Measurements from ENCODE around the gene SUMO4.

DNA sequence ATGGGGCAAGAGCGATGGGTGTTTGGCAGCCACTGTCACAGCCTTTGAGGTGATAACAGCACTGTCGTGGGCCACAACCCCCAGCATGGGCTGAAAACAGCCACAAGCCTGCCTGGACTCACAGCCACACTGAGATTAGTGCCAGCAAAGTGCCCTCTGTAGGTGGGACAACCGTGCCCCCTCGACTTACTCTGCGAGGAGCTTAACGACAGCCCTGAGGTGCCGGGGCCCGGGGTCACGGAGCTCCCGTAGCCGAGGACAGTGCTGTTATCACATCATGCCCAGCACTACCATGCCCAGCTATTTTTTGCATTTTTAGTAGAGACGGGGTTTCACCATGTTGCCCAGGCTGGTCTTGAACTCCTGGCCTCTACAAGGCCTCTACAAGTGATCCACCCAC is 36.6 kb downstream of the SUMO4 start:
- no peak for TF ChIP-seq CTCF (conservative IDR thresholded peaks at IDR 0.05; ENCODE audit: low read length)
- TF ChIP-seq EZH2phosphoT487 (IDR thresholded peaks at IDR 0.05; ENCODE audit: borderline replicate concordance) = no peak
